Activated naive CD4-positive, alpha-beta T cell treated with anti-CD3 and anti-CD28 coated beads, Interleukin-2, amount 50 U/mL, for 72 hours (primary cell): ENCODE data around the gene SSTR4. TPM values are rescaled to one million over a fixed set of nuclear protein-coding genes. Genes with fewer than 3 reads are reported as not detected.

ENCODE experiments used
- ATAC-seq, 2 donors: fragments of 150-1000 bp; cut with Tn5 transposase; 2 replicates each; pipeline ENCODE4 v1.10.0; 2021; ENCODE audit warnings: mild to moderate bottlenecking in 2 of 2, moderate library complexity in 2 of 2
- DNase-seq, 2 donors: peaks; one replicate each; pipeline ENCODE4 v3.0.0; 2021 to 2022; ENCODE audit warnings: low spot score in 2 of 2
- H3K27ac Mint-ChIP-seq, 2 donors: one replicate each; pipeline ENCODE4 v1.8.0; 2022; ENCODE audit warnings: mild to moderate bottlenecking in 2 of 2, mixed read lengths in 2 of 2
- H3K36me3 Mint-ChIP-seq, 2 donors: one replicate each; pipeline ENCODE4 v1.8.0; 2022; ENCODE audit warnings: mixed read lengths in 2 of 2
- H3K9me3 Mint-ChIP-seq, 2 donors: one replicate each; pipeline ENCODE4 v1.8.0; 2022; ENCODE audit warnings: mixed read lengths in 2 of 2
- total RNA-seq, 2 donors: library from RNA; stranded (reverse); gene quantifications; one replicate each; pipeline ENCODE4 v1.2.3, GENCODE V29; 2022

SSTR4 gene
- total RNA-seq, 2 donors from 2014 or later, result not detected

DNA sequence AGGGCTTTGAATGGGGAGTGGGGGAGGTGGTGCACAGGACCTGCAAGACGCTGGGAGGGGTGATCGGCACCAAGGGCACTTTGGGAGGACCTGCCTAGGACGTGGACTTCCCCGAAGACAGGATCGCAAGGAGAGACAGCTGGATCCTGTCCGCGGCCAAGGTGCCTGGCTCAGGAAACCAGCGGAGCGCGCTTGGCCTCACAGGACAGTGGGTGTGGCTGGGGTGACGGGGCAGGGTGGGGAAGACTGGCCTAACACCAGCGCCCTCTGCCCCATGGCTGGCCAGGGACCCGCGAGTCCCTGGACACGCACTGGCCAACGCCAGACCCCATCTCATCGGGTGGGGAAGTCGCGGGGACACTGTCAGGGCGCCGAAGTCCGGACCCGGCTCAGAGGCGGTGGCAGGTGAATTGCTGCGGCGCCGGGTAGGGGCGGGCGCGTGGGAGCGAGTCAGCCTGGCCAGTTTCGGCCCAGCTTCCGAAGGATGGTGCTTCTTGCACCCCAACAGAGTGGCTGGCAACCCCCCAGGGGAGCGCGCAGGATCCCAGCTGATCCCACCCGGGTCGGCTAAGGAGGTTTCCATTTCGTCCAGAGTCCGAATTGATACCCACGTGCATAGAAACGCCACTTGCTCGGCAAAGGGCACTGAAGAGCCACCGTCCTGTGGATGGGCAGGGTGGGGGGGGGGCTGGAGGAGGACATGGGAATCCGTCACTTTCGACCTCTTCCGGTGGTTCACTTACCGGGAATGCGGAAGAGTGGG is 15.1 kb downstream of the SSTR4 start:
- DNase-seq (peak in 1 of 2 donors; percentile 3), ATAC-seq (no peak)
- H3K36me3 Mint-ChIP-seq, result peaks cover 0 to 6% of the 10 kb centered on the region in 2 donors
- no peak overlapping the region for H3K27ac Mint-ChIP-seq
- no peaks in the 10 kb centered on the region for H3K9me3 Mint-ChIP-seq

GRCh38 chr20:23050847-23051627 is 15.9 kb downstream of the SSTR4 start:
- Mint-ChIP-seq H3K27ac (peak overlapping the region in 1 of 2 donors; percentile 29), H3K36me3 (peaks cover 0 to 6% of the 10 kb centered on the region in 2 donors), H3K9me3 (no peaks in the 10 kb centered on the region)
- peak in 1 of 2 donors; percentile 71 for DNase-seq
- ATAC-seq, result no peak

GRCh38 chr20:23052904-23053303 is 17.8 kb downstream of the SSTR4 start:
- H3K27ac Mint-ChIP-seq, result no peak overlapping the region
- ATAC-seq (no peak), DNase-seq (no peak)
- H3K9me3 Mint-ChIP-seq, result peaks cover 0 to 4% of the 10 kb centered on the region in 2 donors
- no peaks in the 10 kb centered on the region for H3K36me3 Mint-ChIP-seq

DNA sequence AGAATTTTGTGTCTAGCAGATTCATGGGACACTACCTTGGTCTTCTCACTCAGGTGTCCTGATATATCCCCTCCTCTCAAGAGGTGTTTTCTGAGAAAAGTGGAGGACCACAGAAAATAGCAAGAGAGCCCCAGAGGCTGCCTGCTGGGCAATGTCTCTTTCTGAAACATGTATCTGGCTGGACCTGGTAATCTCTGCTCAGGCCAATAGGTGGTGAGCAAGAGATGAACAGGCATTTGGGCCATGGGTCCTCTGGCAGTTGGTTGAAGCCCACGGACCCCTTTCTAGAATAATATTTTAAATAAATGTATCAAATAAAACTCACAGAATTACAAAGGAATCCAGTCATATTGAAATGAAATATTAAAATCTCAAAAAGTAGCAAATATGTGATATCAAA is 23.1 kb downstream of the SSTR4 start:
- DNase-seq (no peak), ATAC-seq (no peak)
- Mint-ChIP-seq H3K27ac (no peak overlapping the region), H3K36me3 (no peaks in the 10 kb centered on the region), H3K9me3 (peaks cover 0 to 4% of the 10 kb centered on the region in 2 donors)

GRCh38 chr20:23059001-23059400 is 23.9 kb downstream of the SSTR4 start:
- Mint-ChIP-seq H3K27ac (no peak overlapping the region), H3K36me3 (no peaks in the 10 kb centered on the region), H3K9me3 (peaks cover 0 to 4% of the 10 kb centered on the region in 2 donors)
- no peak for DNase-seq
- no peak for ATAC-seq

DNA sequence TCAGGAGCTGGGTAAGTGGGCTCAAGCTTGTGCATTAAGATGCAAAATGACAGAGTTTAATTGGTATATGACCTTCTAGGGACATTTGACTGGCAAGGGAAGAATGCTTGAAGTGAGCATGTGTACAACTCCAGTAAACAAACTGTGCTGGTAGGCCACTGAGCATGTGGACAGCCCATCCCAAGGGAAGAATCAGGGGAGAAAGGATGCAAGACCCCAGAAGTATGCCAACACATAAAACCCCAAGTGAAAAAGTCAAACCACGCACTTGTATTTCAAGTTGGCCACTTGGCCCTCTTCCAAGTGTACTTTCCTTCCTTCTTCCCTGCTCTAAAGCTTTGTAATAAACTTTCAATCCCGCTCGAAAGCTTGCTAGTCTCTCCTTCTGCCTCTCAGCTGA is 24.7 kb downstream of the SSTR4 start:
- peaks cover 0 to 4% of the 10 kb centered on the region in 2 donors for H3K9me3 Mint-ChIP-seq
- DNase-seq (no peak), ATAC-seq (no peak)
- H3K27ac Mint-ChIP-seq, result no peak overlapping the region
- no peaks in the 10 kb centered on the region for H3K36me3 Mint-ChIP-seq

GRCh38 chr20:23060629-23061028 is 25.5 kb downstream of the SSTR4 start:
- ATAC-seq (no peak), DNase-seq (no peak)
- H3K9me3 Mint-ChIP-seq, result peaks cover 0 to 4% of the 10 kb centered on the region in 2 donors
- H3K36me3 Mint-ChIP-seq, result no peaks in the 10 kb centered on the region
- H3K27ac Mint-ChIP-seq, result no peak overlapping the region

DNA sequence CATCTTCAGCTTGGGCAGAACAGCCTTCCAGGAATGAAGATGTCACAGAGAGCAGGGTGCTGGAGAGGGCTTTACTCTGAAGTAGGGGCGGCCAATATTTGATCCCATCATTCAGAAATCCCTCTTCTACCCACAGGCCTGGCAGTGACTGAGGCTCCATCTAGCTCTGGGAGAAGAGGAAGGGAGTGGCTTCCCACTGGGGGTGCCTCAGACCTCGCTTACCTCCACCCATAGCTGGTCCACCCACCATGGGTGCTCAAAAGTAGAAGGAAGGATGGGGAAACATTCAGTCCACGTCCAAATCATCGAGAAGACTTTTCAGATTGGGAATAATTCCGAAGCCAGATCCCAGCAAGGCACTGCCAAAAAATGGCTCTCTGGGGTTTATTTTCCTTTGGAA is 26.1 kb downstream of the SSTR4 start:
- Mint-ChIP-seq H3K9me3 (peaks cover 0 to 4% of the 10 kb centered on the region in 2 donors), H3K36me3 (no peaks in the 10 kb centered on the region), H3K27ac (no peak overlapping the region)
- ATAC-seq (no peak), DNase-seq (no peak)

GRCh38 chr20:23061734-23062561 is 26.8 kb downstream of the SSTR4 start:
- Mint-ChIP-seq H3K9me3 (no peaks in the 10 kb centered on the region), H3K36me3 (no peaks in the 10 kb centered on the region), H3K27ac (no peak overlapping the region)
- ATAC-seq (no peak), DNase-seq (no peak)

GRCh38 chr20:23062632-23063031 is 27.5 kb downstream of the SSTR4 start:
- H3K36me3 Mint-ChIP-seq, result no peaks in the 10 kb centered on the region
- H3K27ac Mint-ChIP-seq, result no peak overlapping the region
- DNase-seq (no peak), ATAC-seq (no peak)
- H3K9me3 Mint-ChIP-seq, result no peaks in the 10 kb centered on the region

DNA sequence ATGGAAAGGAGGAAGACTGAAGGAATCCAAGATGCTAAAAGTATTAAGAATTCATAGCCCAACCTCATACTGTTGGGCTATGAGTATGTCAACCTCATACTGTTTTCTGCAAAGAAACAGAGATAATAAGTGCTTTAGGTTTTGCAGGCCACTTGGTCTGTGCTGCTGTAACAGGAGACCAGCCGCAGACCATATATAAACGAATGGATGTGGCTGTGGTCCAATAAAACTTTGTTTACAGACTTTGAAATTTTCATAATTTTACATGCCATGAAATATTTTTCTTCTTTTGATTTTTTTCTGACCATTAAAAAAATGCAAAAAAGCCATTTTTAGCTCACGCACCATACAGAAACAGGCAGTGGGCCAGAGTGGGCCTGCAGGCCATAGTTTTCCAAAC is 28.1 kb downstream of the SSTR4 start:
- DNase-seq, result no peak
- no peak for ATAC-seq
- no peaks in the 10 kb centered on the region for H3K9me3 Mint-ChIP-seq
- H3K27ac Mint-ChIP-seq, result no peak overlapping the region
- no peaks in the 10 kb centered on the region for H3K36me3 Mint-ChIP-seq

- Mint-ChIP-seq H3K9me3 (no peaks in the 10 kb centered on the region), H3K36me3 (no peaks in the 10 kb centered on the region), H3K27ac (no peak overlapping the region)
- ATAC-seq (no peak), DNase-seq (no peak)
Measured at GRCh38 chr20:23063581-23063980, 28.5 kb downstream of the SSTR4 start.

DNA sequence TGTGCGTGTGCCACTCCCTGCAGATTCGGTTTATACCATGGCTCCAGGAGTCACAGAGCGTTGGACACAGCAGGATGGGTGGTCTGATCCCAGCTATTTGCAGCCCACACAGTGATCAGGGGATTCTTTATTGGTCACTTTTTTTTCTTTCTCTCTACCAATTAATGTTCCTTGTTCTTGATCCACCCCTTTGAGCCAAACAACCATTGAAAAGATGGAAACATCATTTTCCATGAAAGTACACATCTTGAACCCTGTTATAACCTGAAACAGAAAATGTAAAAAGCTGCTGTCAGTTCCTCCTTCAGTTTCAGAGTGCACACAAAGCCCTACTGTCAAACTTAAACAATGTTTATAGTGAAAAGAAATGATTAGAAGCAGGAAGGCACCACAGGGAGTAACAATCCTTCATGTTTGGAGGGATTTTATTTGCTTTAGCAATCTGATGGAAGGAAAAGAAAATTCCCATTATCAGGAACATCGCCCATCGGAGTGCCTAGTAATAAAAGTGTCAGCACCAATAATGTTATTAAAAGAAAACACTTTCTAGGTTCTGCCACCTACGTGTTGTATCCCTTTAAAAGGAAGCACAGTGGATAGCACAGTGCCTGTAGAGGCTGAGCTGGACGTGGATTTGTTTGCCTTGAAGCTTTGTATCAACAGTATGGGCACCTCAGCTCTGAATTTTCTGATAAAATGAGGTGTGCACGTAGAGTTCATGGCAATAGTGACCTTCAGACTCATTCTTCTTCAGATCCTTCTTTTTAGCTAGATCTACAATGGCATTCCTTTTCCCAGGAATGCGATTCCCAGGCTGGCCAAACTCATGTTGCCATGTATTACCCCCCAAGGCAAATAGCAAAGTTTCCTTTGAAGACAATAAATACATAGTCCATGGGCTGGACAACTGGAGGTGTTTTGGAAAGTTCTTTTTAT is 30.4 kb downstream of the SSTR4 start:
- no peaks in the 10 kb centered on the region for H3K9me3 Mint-ChIP-seq
- no peak for DNase-seq
- no peaks in the 10 kb centered on the region for H3K36me3 Mint-ChIP-seq
- no peak overlapping the region for H3K27ac Mint-ChIP-seq
- ATAC-seq, result no peak

- ATAC-seq (no peak), DNase-seq (no peak)
- no peaks in the 10 kb centered on the region for H3K9me3 Mint-ChIP-seq
- no peak overlapping the region for H3K27ac Mint-ChIP-seq
- H3K36me3 Mint-ChIP-seq, result no peaks in the 10 kb centered on the region
Measured at GRCh38 chr20:23066772-23067171, 31.7 kb downstream of the SSTR4 start.

- Mint-ChIP-seq H3K36me3 (no peaks in the 10 kb centered on the region), H3K9me3 (no peaks in the 10 kb centered on the region), H3K27ac (no peak overlapping the region)
- DNase-seq, result no peak
- ATAC-seq, result no peak
Measured at GRCh38 chr20:23068283-23068682, 33.2 kb downstream of the SSTR4 start.

GRCh38 chr20:23069108-23069507 is 34.0 kb downstream of the SSTR4 start:
- Mint-ChIP-seq H3K36me3 (no peaks in the 10 kb centered on the region), H3K27ac (no peak overlapping the region), H3K9me3 (no peaks in the 10 kb centered on the region)
- ATAC-seq (no peak), DNase-seq (no peak)
